ENCODE results near the gene EPB41L4A.

The EPB41L4A gene

DNA sequence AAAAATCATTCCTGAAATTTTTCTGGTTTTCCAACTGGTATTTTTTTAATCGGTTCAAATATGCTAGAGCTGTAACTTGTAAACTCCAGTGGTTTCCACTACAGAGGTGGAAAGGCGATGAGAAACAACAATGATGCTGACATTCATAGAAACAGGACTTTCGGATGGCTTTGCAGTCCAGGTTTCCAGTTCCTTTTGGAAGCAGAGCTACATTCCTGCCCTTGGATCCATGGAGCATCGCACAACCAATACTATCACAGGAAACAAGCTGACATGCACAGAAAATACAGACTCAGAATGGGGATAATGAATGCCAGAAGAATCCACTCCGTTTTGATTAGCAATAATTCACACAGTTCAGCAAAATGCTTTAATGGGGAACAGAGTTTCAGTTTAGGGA lies 140.0 kb downstream of the EPB41L4A start:
- Mint-ChIP-seq H3K9me3 (no peaks in the 10 kb centered on the region), H3K4me3 (no peak overlapping the region), H3K4me1 (no peaks in the 10 kb centered on the region), H3K36me3 (ENCODE audit: insufficient read depth) (no peaks in the 10 kb centered on the region), H3K27ac (ENCODE audit: low read depth) (no peak overlapping the region), H3K27me3 (no peaks in the 10 kb centered on the region)
- no peak for ATAC-seq (replicated peaks; ENCODE audit: extremely low read depth, poor library complexity, severe bottlenecking)
- DNase-seq (ENCODE audit: low spot score in 2 of 2): no peak

DNA sequence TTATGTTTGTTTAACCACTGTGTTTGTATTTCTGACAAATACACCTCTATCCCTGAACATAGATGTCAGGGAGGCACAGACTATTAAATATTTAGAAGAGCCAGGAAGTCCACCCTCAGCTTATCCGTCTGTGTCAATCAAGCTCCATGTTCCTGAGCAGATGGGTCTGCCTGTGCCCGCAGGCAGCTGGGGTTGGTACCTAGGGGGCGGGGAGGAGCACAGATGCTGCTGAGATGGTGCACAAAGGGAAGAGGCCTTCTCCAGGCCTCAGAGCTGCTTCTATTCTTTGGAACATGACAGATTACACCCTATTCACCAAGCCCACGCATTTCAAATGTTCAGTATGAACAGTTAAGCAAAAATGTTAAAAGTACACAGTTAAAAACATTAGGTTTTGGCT lies 142.1 kb downstream of the EPB41L4A start:
- no peaks in the 10 kb centered on the region for H3K4me1 Mint-ChIP-seq
- no peak for DNase-seq (ENCODE audit: low spot score in 2 of 2)
- ATAC-seq (replicated peaks; ENCODE audit: extremely low read depth, poor library complexity, severe bottlenecking): no peak
- no peak overlapping the region for H3K4me3 Mint-ChIP-seq
- no peaks in the 10 kb centered on the region for H3K36me3 Mint-ChIP-seq (ENCODE audit: insufficient read depth)
- no peaks in the 10 kb centered on the region for H3K9me3 Mint-ChIP-seq
- no peak overlapping the region for H3K27ac Mint-ChIP-seq (ENCODE audit: low read depth)
- H3K27me3 Mint-ChIP-seq: no peaks in the 10 kb centered on the region

DNA sequence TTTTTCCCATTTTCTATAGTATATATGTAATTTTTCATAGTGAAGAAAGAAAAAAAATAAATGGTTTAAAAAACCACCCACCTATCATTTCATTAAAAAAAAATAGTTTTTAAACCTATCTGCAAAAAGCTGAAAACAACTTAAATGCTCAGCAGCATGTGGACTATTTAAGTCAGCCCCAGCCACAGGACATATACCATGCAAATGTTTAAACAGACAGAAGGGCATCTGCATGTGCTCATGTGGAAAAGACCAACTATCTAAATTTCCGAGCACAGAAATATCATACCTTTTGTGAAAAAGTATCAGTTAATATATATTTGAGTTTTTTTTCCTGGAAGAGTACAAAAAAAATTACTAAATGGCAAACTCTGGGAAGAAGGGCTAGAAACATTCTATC lies 143.4 kb downstream of the EPB41L4A start:
- no peaks in the 10 kb centered on the region for H3K36me3 Mint-ChIP-seq (ENCODE audit: insufficient read depth)
- no peak for ATAC-seq (replicated peaks; ENCODE audit: extremely low read depth, poor library complexity, severe bottlenecking)
- no peak overlapping the region for H3K27ac Mint-ChIP-seq (ENCODE audit: low read depth)
- DNase-seq (ENCODE audit: low spot score in 2 of 2): no peak
- H3K4me1 Mint-ChIP-seq: no peaks in the 10 kb centered on the region
- no peaks in the 10 kb centered on the region for H3K9me3 Mint-ChIP-seq
- no peak overlapping the region for H3K4me3 Mint-ChIP-seq
- H3K27me3 Mint-ChIP-seq: no peaks in the 10 kb centered on the region

DNA sequence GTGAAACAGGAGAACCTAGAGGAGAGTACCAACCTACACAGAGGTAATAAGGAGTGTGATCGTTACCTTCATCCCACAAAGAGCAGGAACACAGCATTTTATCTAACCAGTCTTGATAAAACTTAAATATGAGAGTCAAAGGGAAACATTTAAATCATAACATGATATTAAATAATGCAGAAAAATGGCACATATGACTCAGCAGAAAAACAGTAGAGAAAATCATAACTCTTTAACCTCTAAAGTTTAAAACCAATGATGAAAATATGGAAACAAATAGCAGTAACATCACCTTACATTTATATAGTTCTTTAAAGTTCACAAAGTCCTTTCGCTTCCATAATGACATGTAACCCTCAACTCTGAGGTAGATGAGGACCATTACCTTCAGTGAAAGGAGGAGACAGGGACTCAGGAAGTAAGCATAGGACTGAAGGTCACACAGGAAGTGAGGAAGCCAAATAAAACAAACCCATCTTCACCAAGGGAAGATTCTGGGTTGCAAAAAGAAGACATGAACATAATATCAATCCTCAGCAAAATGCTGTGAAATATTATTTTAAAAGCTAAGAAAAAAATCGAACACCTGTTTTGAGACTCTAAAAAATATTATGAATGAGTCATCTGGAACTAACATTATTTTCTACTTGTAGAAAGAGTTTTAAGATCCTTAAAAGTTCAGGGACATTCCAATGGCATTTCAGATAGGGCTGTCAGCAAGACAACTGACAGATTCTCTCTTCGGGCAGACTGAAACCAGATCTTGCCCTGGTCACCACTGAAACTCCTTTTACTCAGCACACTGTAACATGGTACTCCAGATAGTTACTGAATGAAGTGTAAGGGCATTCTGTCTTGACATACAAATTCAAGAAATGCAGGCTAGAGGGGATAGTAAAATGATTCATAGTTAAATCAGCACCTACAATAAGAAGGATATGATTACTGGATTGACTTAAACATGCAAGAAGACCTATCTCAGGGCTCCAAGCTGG lies 148.5 kb downstream of the EPB41L4A start:
- Mint-ChIP-seq H3K9me3 (no peaks in the 10 kb centered on the region), H3K36me3 (ENCODE audit: insufficient read depth) (no peaks in the 10 kb centered on the region), H3K4me1 (no peaks in the 10 kb centered on the region), H3K27ac (ENCODE audit: low read depth) (no peak overlapping the region), H3K4me3 (no peak overlapping the region), H3K27me3 (no peaks in the 10 kb centered on the region)
- no peak for DNase-seq (ENCODE audit: low spot score in 2 of 2)
- ATAC-seq (replicated peaks; ENCODE audit: extremely low read depth, poor library complexity, severe bottlenecking): no peak

DNA sequence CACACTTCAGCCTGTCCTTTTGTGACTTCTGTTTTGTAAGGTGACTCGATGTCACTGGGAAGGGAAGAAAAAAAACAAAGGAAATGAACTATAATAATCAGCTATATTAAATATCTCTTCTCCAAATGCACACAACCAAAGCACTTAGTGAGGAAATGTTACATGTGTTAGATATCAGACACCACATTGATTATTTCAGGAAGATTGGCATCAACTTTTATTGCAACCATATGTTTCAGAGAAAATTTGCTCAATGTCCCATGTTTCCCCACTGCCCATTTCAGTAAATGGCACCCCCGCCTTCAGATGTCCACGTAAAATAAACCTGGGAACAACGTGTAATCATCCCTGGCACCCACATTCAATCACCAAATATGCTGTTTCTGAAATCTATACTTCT lies 151.8 kb downstream of the EPB41L4A start:
- ATAC-seq (replicated peaks; ENCODE audit: extremely low read depth, poor library complexity, severe bottlenecking) (no peak), DNase-seq (ENCODE audit: low spot score in 2 of 2) (no peak)
- Mint-ChIP-seq H3K9me3 (no peaks in the 10 kb centered on the region), H3K27ac (ENCODE audit: low read depth) (no peak overlapping the region), H3K4me1 (no peaks in the 10 kb centered on the region), H3K4me3 (no peak overlapping the region), H3K27me3 (no peaks in the 10 kb centered on the region), H3K36me3 (ENCODE audit: insufficient read depth) (no peaks in the 10 kb centered on the region)

DNA sequence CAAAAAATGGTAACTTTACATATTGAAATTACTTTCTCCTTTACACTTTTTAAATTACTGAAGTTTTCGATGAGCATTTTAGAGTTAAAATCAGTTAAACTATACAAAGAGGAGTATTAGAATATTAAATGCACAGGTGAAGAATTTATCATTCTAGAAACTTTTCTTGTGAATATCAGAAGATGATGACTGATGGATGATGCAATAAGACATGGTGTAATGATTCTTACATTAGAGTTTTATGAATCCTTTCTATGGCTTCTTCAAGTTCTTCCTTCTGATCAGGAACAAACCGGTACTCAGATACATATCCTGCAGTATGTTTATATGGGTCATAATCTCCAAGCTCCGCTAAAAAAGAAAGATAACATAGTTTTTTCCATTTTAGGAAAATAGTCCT lies 154.4 kb downstream of the EPB41L4A start:
- H3K27ac Mint-ChIP-seq (ENCODE audit: low read depth): no peak overlapping the region
- DNase-seq (ENCODE audit: low spot score in 2 of 2): no peak
- no peak for ATAC-seq (replicated peaks; ENCODE audit: extremely low read depth, poor library complexity, severe bottlenecking)
- no peaks in the 10 kb centered on the region for H3K36me3 Mint-ChIP-seq (ENCODE audit: insufficient read depth)
- peaks cover 5% of the 10 kb centered on the region for H3K27me3 Mint-ChIP-seq
- no peaks in the 10 kb centered on the region for H3K4me1 Mint-ChIP-seq
- H3K4me3 Mint-ChIP-seq: no peak overlapping the region
- no peaks in the 10 kb centered on the region for H3K9me3 Mint-ChIP-seq

DNA sequence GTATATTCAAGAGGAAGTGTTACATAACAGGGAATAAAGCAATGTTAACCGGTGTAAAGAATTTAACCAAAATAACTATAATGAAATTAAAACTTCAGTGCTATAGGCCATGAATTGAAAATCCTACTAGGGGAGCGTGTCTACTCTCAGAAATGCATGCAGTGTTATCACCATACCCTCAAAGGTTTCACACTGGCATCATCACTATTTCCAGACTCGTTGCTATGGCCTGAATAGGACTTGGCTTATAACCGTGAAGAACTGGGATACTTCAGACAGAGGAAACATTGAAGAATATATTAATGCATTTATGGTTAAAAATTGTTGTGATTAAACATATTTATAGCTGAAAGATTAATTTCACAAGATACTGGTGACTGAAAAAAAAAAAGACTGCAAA lies 154.9 kb downstream of the EPB41L4A start:
- Mint-ChIP-seq H3K4me3 (no peak overlapping the region), H3K27ac (ENCODE audit: low read depth) (no peak overlapping the region), H3K4me1 (no peaks in the 10 kb centered on the region), H3K27me3 (peaks cover 10% of the 10 kb centered on the region), H3K9me3 (no peaks in the 10 kb centered on the region), H3K36me3 (ENCODE audit: insufficient read depth) (no peaks in the 10 kb centered on the region)
- ATAC-seq (replicated peaks; ENCODE audit: extremely low read depth, poor library complexity, severe bottlenecking): no peak
- DNase-seq (ENCODE audit: low spot score in 2 of 2): no peak

DNA sequence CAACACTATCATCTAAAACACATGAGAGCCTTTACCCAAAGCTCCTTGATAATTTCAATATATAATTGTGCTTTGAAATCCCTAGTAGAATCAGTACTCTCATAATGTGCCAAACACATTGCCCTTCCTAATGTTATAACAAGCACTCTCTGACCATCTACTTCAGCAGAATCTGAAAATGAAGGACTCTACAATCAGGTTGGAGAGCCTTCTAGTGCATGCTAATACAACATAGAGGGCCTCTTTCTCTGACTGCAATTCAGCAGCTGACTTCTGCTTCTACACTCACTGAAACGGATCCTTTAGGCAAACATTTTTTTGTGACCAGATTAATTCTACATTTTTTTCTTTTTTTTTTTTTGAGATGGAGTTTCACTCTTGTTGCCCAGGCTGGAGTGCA lies 155.6 kb downstream of the EPB41L4A start:
- Mint-ChIP-seq H3K4me1 (no peaks in the 10 kb centered on the region), H3K27me3 (peaks cover 11% of the 10 kb centered on the region), H3K9me3 (no peaks in the 10 kb centered on the region), H3K27ac (ENCODE audit: low read depth) (no peak overlapping the region), H3K4me3 (no peak overlapping the region), H3K36me3 (ENCODE audit: insufficient read depth) (no peaks in the 10 kb centered on the region)
- DNase-seq (ENCODE audit: low spot score in 2 of 2): no peak
- ATAC-seq (replicated peaks; ENCODE audit: extremely low read depth, poor library complexity, severe bottlenecking): no peak

DNA sequence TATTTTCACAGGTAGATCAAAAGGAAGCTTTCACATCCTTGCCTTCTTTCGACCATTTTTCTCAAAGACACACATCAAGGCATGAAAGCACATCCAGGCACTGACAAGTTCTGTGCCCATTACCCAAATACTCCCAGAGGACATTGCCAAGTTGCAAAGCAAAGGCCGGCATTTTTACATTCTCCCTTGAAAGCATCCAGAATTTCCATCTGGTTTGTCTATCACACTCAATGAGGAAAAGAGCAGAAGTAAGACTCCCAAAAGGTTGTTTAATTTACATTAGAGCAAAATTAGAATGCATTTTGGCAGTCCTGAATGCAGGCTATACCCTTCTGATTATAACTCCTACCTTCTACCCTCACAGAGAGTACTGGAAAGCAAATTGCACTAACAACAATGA lies 160.5 kb downstream of the EPB41L4A start:
- DNase-seq (ENCODE audit: low spot score in 2 of 2) (no peak), ATAC-seq (replicated peaks; ENCODE audit: extremely low read depth, poor library complexity, severe bottlenecking) (no peak)
- no peak overlapping the region for H3K27ac Mint-ChIP-seq (ENCODE audit: low read depth)
- no peak overlapping the region for H3K4me3 Mint-ChIP-seq
- no peaks in the 10 kb centered on the region for H3K4me1 Mint-ChIP-seq
- H3K9me3 Mint-ChIP-seq: no peaks in the 10 kb centered on the region
- H3K27me3 Mint-ChIP-seq: peaks cover 11% of the 10 kb centered on the region
- no peaks in the 10 kb centered on the region for H3K36me3 Mint-ChIP-seq (ENCODE audit: insufficient read depth)

DNA sequence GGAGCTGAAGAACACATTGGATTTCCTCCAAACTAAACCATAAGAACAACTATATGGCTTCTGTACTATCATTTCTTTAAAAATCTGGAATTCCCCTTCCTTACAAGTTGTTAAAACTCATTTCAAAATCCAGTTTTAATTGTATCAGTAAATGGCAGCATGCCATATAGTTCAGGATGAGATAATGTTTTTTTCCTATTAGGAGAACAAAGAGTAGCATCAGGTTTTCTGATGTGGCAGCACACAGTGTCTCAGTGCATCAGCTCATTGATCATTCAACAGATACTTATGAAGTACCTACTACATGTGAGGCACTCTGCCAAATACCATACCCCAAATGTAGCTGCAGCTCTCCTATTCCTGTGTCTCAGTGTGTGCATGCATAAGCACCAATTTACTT lies 161.1 kb downstream of the EPB41L4A start:
- no peak for ATAC-seq (replicated peaks; ENCODE audit: extremely low read depth, poor library complexity, severe bottlenecking)
- no peaks in the 10 kb centered on the region for H3K9me3 Mint-ChIP-seq
- H3K36me3 Mint-ChIP-seq (ENCODE audit: insufficient read depth): no peaks in the 10 kb centered on the region
- no peak overlapping the region for H3K27ac Mint-ChIP-seq (ENCODE audit: low read depth)
- no peak for DNase-seq (ENCODE audit: low spot score in 2 of 2)
- H3K4me3 Mint-ChIP-seq: no peak overlapping the region
- no peaks in the 10 kb centered on the region for H3K4me1 Mint-ChIP-seq
- peaks cover 11% of the 10 kb centered on the region for H3K27me3 Mint-ChIP-seq

DNA sequence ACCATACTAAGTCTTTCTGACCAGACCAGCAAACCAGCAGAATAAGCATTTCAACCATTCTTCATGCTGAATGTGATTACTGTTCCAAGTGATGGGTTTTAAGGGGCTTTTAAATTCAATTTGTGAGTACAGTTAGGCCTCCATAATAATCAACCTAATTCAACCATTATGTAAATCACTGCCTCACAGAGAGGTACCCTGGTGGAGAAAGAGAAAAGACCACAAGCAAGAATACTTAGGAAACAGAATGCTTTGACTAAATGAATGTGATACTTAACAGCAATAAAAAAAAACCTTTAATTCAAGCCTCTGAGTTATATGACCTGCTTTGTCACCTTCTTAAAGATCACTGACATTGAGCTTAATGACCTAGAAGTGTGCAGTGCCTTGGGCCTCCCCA lies 162.1 kb downstream of the EPB41L4A start:
- Mint-ChIP-seq H3K27ac (ENCODE audit: low read depth) (no peak overlapping the region), H3K4me3 (no peak overlapping the region), H3K27me3 (peaks cover 11% of the 10 kb centered on the region), H3K9me3 (no peaks in the 10 kb centered on the region), H3K36me3 (ENCODE audit: insufficient read depth) (peaks cover 1% of the 10 kb centered on the region), H3K4me1 (no peaks in the 10 kb centered on the region)
- DNase-seq (ENCODE audit: low spot score in 2 of 2) (no peak), ATAC-seq (replicated peaks; ENCODE audit: extremely low read depth, poor library complexity, severe bottlenecking) (no peak)

DNA sequence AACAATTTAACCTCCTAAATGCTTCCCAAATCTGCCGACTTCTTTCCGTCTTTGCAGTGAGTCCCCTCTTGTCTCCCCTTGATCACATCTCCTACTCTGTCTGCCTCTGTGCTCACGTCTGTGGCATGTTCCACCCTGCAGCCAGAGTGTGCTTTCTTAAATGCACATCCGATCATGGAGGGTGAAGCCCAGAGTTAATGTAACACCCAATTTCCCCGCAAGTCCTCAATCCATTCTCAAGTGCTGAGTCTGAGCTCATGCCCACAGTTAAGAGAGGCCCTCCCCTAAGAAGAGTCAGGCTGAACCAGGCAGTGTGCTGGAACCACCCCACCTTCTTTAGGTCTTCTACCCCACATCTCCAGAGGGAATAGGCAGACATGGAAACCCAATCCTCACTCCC lies 164.8 kb downstream of the EPB41L4A start:
- H3K27me3 Mint-ChIP-seq: peaks cover 3% of the 10 kb centered on the region
- H3K4me1 Mint-ChIP-seq: no peaks in the 10 kb centered on the region

DNA sequence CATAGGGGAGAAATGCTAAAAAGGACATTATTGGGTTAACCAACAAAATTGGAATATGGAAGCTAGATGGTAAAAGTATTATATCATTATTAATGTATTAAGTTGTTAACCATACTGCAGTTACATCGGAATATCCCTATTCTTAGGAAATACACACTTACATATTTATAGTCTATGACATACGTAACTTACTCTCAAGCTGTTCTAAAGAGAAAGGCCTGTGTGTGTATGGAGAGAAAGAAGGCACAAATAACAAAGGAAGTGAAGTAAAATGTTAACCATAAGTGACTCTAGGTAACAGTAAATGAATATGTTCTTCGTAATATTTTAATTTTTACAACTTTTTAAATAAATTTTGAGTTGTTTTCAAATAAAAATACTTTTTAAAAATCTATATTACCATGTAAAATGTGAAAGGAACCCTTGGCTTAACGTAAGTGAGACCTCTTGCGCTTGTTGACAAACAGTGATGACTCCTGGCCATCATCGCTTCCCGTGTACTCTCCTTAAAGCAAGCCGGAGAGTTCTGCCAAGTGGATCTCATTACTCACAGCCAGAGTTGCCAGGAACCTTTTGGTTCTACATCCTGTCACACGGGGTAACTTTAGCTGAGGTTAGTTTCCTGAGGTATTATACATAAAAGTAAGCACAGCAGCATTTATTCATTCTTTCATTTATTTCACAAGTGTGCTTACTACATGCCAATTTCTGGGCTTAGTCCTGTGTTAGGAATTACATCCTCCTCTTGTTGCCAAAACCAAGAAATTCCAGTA lies 165.4 kb downstream of the EPB41L4A start:
- H3K27me3 Mint-ChIP-seq: no peaks in the 10 kb centered on the region
- H3K36me3 Mint-ChIP-seq (ENCODE audit: insufficient read depth): peaks cover 1% of the 10 kb centered on the region
- H3K4me3 Mint-ChIP-seq: no peak overlapping the region
- H3K27ac Mint-ChIP-seq (ENCODE audit: low read depth): no peak overlapping the region
- ATAC-seq (replicated peaks; ENCODE audit: extremely low read depth, poor library complexity, severe bottlenecking) (no peak), DNase-seq (ENCODE audit: low spot score in 2 of 2) (no peak)
- no peaks in the 10 kb centered on the region for H3K9me3 Mint-ChIP-seq
- no peaks in the 10 kb centered on the region for H3K4me1 Mint-ChIP-seq

More for the DNA sequence above, 164.8 kb downstream of the EPB41L4A start:
- DNase-seq (ENCODE audit: low spot score in 2 of 2): no peak
- peaks cover 1% of the 10 kb centered on the region for H3K36me3 Mint-ChIP-seq (ENCODE audit: insufficient read depth)
- H3K4me3 Mint-ChIP-seq: no peak overlapping the region
- no peak overlapping the region for H3K27ac Mint-ChIP-seq (ENCODE audit: low read depth)
- no peak for ATAC-seq (replicated peaks; ENCODE audit: extremely low read depth, poor library complexity, severe bottlenecking)
- no peaks in the 10 kb centered on the region for H3K9me3 Mint-ChIP-seq

Measured in central memory CD8-positive, alpha-beta T cell (primary cell).